A673 (cell line): ENCODE results near the gene HMG20A.

Source experiments
- CTCF ChIP-seq: fragments of 300-800, 200-600 bp; sonication (generic); conservative IDR thresholded peaks from 2 replicates; pipeline ENCODE4 v1.5.1; 2017; ENCODE audit warnings: low read depth, mild to moderate bottlenecking, antibody characterized with exemption, low read length, moderate library complexity, mixed read lengths
- EZH2 ChIP-seq: fragments of 200-600 bp; sonication (generic); IDR thresholded peaks from 2 replicates; pipeline ENCODE4 v1.6.1; 2017; ENCODE audit warnings: borderline replicate concordance, low read depth, mild to moderate bottlenecking, mixed read lengths, antibody characterized with exemption, low read length; ENCODE audit not compliant: poor library complexity, severe bottlenecking

DNA sequence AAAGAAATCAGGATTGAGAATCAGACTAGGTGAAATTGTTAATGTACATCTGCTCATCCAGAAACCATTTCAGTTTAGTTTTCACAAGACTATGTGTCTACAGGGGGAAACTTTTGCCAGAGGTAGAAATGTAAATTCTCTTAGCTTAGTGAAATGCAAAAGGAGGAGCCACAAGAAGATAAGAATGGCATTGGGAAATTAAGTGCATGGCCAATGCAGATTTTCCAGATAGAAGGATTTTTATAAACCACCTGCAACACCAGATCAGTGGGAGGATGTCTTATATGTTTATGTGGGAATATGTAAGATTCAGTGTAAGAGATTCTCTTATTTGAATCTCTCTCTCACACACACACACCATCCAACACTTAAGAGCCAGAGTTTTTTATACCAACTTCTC is 67.2 kb downstream of the HMG20A start:
- TF ChIP-seq CTCF (no peak), EZH2 (no peak)
